AML-193 (cell line): ENCODE data around the gene CLDN22.
"Not testable (repeated sequence)": the region's sequence is repeated elsewhere in the genome, so short reads cannot be mapped to it uniquely, and the experiment has no call there.

ENCODE experiments used
- DNase-seq, 2 experiments: peaks; one replicate each; lab custom pipeline; 2025; lab: John Stamatoyannopoulos, UW

The CLDN22 gene

DNA sequence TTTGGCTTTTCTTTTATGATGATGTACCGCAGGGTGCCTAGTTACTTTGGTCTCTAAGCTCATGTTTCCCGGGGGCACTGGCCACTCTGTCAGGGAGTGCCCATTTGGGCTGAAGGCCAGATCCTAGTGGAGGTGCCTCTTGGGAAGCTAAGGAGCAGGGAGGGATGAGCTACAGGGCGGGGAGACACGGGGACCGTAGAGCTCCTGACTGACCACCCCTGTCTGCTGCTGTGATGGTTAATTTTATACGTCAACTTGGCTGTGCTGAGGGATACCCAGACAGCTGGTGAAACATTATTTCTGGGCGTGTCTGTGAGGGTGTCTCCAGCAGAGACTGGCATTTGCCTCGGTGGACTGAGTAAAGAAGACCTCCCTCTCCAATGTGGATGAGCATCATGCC lies 27.1 kb upstream of the CLDN22 start:
- no peak for DNase-seq

DNA sequence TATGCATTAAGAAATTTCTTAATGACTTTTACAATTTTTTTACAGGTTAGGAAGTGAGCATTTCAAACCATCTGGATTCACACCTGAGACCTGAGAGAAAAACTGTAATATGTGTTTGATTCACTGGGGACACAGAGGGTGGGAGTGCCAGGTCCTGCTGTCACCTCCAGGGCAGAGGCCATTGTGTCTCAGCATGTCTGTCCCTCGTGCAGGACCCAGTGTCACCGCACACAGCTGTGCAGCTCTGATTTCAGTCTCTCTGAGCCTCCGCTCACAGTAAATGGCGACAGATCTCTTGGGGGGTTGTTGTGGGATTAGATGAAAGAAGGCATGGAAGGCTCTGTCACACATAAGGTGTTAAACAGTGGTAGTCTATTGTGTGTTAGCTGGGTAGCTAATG lies 25.2 kb upstream of the CLDN22 start:
- DNase-seq, result no peak

DNA sequence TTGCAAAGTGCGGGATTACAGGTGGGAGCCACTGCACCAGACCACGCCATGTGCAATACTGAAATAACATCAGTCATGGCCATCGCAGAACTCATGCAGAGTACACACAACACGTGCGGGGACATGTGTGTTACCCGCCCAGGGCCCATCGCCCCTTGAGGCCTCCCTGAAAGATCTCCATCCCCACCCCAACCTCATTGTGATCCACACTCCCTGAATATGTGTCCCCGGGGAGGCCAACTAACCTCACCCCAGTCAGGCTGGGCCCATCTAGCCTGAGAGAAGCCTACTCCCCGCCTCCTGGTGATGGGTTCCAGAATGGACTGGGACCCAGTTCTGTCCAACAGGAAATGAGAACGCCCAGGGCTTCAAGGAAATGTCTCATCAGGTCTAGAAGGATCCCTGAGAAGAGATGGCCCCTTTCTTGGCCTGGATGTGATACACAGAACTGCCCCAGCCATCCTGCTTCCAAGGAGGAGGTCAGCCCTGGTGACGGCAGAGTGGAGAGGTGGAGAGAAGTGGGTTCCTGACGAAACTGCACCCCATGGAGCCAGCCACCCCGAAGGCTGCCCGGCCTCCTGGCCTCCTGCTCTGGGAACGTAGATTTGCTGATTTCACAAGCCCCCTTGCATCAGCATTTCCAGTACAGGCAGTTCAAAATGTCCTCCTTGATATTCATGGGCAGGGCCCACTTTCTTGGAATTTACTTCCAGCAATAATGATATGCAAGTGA lies 24.6 kb upstream of the CLDN22 start:
- DNase-seq, result no peak

DNA sequence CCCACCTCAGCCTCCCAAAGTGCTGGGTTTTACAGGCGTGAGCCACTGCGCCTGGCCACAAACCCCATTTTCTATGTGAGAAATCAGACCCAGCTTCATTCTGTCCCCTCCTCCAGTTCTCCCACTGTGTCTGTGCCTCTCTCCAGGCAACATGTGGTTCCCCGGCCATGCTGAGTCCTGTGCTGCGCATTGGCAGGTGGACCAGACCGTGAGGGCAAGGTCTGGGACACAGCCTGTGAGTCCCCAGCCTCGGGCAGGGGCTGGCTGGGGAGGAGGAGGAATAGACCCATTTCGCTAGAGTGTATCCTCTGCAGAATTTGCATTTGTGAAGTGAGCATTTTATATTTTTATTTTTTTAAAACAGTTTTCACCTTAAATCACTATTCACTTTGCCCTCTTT lies 23.7 kb upstream of the CLDN22 start:
- no peak for DNase-seq

DNA sequence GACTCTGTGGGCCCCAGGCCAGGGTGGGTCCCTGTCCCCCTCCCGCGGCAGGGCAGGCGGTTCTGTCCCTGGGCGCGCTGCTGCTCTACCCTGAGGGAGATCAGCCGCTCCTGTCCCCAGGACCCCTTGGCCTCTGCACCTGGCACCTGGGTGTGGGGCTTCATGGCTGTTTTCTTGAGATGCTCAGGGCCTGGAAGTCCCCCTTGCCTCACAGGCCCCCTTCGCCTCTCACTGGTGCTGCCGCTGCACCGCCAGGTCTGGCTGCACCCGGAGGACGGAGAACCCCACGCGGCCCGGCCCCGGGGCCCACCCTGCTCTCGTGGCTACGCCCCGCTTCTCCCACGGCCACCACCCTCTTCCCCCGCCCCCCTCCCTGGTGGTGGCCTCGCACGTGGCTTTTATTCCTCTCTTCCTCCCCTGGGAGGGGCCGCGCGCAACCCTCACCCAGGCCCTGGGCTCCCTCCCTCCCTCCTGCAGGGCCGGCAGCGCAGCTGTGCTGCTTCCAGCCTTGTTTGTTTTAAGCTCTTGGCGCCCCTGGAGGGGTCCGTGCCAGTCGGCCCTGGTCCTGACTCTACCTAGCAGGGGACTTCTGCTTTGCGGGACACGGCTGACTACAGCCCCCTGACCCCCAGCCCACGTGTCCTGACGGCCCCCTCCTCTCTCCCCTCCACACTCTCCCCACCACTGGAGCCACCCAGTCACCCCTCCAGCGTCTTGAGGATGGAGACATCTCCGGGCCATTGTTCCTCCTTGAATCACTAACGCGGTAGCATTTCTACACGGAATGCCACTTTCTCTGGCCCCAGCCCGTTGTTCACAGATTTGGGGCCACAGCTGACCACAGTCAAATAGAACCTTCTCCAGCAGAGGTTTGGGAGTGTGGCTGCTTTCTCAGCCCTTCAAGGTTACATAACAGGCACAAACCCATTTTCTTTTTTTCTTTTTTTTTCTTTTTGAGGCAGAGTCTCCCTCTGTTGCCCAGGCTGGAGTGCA lies 22.8 kb upstream of the CLDN22 start:
- no peak for DNase-seq

DNA sequence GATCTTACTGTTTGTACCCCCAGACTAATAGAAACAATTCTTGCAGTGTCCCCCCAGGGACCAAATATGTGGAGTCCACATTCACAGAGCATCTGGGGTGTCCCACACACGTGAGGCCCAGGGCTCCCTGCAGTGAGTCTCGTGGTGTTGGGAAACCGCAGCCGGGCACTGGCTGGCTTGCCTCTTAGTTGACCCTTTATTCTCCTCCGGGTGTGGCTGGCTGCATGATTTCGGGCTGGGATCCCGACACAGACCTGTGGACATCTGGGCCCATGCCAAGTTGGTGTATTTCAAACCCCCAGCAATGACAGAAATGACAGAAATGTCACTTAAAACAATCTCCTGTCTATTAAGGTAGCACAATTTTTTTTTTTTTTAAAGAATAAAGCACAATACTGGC lies 17.8 kb upstream of the CLDN22 start:
- DNase-seq, result no peak

DNA sequence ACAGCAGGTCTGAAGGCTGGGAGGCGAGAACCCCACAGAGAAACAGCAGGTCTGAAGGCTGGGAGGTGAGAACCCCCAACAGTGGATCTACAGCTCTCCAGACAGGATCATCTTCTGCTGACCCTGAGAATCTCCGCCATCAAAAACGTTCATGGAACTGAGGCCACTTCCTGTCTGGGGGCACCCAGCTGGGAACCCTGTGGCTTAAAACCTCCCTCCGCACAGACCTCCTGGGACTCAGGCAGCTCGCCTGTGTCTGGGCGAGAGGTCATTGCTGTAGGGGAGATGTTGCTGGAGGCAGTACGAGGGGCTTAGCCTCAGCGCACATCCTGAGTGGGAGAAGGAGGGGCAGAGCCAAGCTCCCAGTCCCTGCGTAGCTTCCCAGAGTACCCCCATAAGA lies 17.3 kb upstream of the CLDN22 start:
- no peak for DNase-seq

DNA sequence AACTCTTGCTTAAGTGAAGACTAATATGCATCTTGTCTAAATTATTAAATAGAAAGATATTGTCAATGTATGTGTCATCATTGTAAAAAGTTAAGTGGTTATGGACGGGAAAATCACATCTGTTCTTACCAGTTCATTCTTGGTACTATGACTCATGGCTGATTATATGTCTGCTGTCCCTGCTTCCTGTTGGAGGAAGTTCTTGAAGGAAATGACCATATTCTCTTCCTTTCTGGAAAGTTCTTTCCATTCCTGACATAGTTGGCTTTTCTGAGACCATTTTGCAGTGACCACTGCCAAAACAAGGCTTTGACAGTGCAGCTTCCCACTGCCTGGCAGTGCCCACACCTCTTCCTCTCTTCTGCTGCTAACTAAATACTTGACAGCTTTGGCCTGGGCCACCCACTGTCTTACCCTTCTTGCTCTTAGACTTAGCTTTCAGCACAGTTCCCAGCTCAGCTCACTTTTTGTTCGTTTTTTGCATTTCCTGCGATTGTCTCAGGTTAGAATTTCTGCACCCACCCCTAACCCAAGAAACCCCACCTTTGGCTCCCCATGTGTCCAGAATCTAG lies 15.4 kb upstream of the CLDN22 start:
- no peak for DNase-seq

DNA sequence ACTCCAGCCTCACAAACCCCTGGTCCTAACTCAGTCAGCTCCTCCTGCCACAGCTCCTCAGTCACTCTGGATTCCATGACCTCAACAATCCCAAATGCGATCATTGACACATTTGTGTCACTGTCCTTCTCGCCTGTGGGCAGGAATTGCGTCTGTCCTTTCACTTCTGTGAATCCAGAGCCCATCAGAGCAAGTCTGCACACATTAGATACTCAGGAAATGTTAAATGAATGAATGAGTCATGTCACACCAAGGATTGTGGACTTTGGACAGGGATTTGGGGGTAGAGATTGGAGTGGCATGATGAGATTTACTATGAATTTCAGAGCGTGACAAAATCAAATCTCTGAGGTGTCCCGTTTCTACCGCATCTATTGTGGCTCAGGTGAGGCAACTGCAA lies 13.9 kb upstream of the CLDN22 start:
- DNase-seq, result no peak

DNA sequence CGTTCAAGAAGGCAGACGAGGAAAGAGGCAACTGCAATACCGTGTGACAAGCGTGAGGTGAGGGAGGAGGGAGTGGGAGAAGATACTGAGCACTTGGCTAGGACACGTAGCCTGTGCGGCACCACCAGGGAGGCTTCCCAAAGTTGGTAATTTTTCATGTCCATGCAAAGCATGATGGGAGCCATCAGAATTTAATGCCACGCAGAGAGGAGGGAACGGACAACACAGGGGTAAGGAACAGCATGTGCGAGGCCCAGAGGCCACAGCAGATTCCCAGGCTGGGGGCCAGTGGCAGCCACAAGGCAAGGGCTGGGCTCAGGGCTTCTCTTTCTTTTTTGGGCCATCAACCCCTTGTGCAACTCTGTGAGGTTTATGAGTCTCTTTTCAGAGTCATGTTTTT lies 13.1 kb upstream of the CLDN22 start:
- no peak for DNase-seq

DNA sequence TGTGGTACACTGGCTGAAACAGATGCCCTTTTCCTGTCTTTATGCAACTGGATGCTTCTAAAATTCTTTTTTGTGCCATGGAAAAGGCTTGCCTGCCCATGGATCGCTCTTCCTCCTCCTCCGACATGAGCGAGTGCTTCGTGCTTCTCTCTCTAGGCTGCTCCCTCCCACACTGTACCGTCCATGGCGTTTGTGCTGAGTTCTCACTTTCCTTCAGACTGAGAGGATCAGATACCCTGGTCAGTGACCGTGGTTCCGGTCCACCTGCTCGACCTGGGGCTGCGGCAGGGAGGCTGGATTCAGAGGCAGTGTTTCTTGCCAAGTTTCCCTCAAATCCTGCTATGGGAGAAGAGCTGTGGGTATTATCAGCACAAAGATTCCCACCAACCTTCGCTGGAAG lies 12.4 kb upstream of the CLDN22 start:
- DNase-seq, result no peak

DNA sequence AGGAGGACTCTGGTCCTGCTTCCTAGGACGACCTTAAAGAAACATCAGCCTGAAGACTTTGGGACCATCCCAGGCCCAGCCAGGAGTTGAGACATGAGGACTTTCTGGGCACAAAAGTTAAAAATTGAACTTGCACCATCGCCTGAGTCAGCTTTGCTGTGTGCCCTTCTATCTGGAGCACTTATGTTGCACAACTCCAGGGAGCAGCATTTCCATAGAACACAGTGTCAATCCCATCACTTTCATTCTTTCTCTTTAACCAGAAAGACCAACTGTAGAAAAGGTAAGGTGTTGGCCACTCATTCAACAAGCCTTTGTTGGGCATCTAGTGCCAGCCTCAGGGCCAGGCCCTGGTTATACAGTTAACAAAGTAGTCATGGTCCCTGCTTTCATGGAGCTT lies 10.8 kb upstream of the CLDN22 start:
- no peak for DNase-seq

DNA sequence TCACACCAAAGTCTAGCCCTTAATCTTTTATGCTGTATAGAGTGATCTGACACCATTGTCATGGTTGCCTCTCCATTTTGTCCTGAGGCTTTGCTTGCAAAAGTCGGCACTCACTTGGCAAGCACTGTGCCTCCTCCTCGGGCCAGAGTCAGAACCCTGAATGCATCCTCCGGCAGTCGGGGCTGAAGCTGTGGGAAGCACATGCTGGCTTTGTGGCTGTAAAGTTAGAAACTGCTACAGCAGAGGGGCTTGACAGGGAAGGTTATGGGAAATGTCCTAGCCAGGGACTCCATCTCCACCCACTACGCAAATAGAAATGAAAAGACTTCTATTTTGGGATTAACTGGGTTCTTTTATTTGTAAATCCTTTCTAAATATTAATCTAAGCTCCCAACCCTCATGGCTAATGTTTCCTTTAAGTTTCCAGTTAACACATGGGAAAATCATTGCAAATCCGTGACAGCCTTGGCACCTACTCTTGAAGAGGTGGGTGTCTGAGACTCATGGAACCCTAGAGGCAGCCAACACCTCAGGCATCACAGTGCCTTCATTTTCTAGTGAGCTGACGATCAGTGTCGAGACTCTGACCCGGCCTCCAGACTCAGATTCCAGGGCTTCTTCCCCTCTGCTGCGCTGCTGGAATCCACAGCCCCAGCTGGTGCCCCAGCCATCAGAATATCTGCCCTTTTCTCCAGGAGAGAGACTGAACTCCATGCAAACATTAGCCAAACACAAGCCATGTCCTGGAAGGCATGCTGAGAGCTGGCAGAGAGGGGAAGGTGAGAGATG lies 10.1 kb upstream of the CLDN22 start:
- no peak for DNase-seq

DNA sequence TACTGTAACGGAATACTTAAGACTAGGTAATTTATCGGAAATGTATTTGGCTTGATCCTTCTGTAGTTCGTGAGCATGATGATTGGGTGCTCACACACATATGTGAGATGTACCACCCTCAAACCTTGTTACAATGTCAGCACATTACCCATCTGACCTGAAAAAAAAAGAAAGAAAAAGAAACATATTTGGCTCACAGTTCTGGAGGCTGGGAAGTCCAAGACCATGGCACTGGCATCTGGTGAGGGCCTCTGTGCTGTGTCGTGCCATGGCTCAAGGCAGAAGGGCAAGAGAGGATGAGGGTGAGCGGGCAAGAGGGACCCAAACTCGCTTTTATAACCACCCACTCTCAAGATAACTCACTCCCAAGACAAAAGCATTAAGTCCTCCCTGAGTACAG lies 9.2 kb upstream of the CLDN22 start:
- no peak for DNase-seq

DNA sequence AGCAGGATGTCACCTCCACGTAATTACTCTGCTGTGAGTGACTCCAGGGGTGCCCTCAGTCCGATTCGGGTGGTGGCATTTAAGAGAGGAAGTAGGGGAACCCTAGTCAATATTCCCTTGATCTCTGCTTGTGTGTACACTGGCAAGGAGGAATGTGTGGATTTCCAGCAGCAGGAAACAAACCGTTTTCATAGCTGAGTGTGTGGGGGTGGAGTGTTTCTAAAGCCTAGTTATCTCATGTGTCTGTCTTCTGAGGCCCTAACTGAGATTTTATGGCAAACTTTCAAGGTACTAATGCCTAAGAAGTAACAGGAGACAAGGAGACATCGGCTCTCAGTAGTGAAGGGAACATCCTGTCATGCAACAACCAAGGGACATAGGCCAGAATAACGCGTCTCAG lies 8.8 kb upstream of the CLDN22 start:
- no peak for DNase-seq

DNA sequence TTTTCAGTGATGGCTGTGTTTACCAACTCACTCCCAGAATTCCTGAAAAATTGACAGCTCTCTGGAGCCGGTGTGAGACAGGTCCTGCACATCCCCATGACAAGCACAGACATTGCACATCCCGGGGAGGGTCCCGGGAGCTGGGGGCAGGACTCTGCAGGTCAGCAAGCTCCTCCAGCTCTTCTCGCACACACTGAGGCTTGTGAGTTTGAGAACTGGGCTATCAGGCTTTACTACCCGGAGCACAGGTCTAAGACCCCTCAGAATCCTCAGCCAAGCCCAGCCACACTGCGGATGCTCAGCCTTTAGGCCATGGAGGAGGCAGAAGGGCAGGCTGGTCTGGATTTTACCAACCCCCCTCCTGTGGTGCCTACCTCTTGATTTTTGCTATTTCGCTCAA lies 7.8 kb upstream of the CLDN22 start:
- DNase-seq, result no peak

DNA sequence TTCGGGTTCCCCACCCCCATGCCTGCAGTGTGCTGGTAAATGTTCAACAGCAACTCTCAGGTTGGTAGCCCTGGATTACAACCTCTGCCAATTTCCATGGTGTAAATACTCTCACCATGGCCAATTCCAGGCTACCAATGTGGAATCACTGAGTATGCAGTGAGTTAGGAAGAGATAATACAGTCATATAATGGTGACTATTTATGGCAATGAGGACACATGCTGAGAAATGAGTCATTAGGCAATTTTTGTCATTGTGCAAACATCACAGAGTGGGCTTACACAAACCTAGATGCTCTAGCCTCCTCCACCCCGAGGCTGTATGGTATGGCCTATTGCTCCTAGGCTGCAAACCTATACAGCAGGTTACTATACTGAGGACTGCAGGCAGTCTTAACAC lies 6.8 kb upstream of the CLDN22 start:
- DNase-seq, result no peak

DNA sequence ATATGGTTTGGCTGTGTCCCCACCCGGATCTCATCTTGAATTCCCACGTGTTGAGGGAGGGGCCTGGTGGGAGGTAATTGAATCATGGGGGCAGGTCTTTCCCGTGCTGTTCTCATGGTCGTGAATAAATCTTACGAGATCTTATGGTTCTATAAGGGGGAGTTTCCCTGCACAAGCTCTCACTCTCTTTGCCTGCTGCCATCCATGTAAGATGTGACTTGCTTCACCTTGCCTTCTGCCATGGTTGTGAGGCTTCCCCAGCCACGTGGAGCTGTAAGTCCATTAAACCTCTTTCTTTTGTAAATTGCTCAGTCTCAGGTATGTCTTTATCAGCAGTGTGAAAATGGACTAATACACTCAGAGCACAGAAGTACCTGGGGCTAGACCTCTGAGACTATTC lies 6.3 kb upstream of the CLDN22 start:
- not testable (repeated sequence) for DNase-seq

DNA sequence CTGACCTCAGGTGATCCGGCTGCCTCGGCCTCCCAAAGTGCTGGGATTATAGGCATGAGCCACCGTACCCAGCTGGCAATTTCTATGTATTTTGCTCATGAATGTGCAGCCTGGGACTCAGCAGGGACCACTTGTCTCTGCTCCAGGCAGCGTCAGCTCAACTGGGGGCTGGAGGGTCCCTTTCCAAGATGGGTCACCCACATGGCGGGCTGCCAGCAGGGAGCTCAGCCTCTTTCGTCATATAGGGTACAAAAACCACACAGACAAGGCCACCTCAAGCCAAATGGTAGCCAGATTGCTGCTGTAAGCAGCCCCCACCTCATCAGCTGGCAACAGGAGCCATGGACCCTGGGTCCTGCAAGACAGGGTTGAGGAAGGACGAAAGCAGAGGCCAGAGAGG lies 4.5 kb upstream of the CLDN22 start:
- DNase-seq, result no peak

DNA sequence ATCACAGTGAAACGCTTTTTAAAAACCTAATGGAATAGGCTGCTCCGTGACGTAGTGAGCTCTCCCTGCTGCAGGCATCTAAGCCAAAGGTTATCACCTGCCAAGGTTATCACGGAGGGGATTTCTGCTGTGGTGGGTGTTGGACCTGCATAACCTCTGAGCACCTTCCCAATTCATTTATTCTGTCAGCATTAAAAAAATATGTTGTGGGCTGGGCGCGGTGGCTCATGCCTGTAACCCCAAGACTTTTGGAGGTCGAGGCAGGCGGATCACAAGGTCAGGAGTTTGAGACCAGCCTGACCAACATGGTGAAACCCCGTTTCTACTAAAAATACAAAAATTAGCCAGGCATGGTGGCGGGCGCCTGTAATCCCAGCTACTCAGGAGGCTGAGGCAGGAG lies 4.0 kb upstream of the CLDN22 start:
- not testable (repeated sequence) for DNase-seq

DNA sequence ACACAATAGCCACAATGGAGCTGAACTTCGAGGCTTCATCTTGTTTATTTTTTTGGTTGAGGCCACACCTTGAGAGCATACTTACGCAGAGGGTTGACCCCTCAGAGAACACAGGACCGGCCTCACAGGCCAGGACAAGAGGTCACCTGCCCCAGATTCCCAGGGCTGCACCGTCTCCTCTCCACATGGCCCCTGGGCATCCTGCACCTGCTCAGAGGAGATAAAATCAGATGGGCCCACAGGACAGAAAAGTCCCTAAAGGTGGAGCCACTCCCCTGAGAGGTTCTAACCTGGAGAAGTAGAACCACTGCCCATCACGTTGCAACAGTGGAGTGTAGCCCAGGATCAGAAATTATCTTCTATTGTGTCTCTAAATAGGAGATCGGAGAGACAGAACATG lies 3.2 kb upstream of the CLDN22 start:
- no peak for DNase-seq

DNA sequence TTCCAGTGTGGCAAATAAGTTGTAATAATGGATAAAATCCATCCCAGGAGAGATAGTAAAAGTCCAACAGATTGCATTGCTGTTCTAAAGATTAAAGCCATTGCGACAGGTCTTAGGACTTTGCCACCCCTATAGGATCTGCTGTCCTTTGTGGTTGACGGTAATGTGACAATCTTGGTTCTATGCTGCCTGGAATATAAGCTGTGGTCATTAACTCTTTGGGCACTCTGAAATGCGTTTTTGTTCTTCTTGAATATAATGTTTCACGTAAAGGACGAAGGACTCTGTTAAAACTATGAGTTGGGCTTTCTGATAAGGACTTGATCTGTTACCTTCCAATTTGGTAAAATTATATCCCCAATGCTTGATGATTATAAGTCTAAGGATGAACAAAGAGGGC lies 2.2 kb upstream of the CLDN22 start, which contains the start of gene CLDN24:
Gene CLDN24 (minus strand): TSS at position 101 of the 400 bp plus-strand sequence. CDS start 0 bp downstream, at position 101.
- DNase-seq, result no peak
